CD4-positive, CD25-positive, alpha-beta regulatory T cell (primary cell): Measurements from ENCODE around the gene NAPSA. TPM values are rescaled to one million over a fixed set of nuclear protein-coding genes. Genes with fewer than 3 reads are reported as not detected.
A peak's percentile ranks its signal among the peaks of the same experiment; 100 is the strongest.

ENCODE experiments used
- ATAC-seq, 2 donors: fragments of 150-1000 bp; cut with Tn5 transposase; one replicate each; pipeline ENCODE4 v1.10.0; 2021; ENCODE audit warnings: low read depth in 2 of 2, moderate number of reproducible peaks in 2 of 2, moderate library complexity in 1 of 2
- DNase-seq, 3 donors: peaks; one replicate each; pipeline versions ENCODE4 v3.0.0 to v3.0.0-alpha.2; 2012 to 2022; ENCODE audit warnings: mixed read lengths in 1 of 3
- H3K27ac ChIP-seq: one replicate; pipeline ENCODE4 v1.7.0; 2013; ENCODE audit warnings: mild to moderate bottlenecking, low read length; ENCODE audit not compliant: insufficient read depth, poor library complexity, severe bottlenecking
- H3K27me3 ChIP-seq: one replicate; pipeline ENCODE4 v1.7.0; 2013; ENCODE audit warnings: low read length; ENCODE audit not compliant: control insufficient read depth, insufficient read depth
- H3K36me3 ChIP-seq: one replicate; pipeline ENCODE4 v1.7.0; 2013; ENCODE audit warnings: mild to moderate bottlenecking, low read length, moderate library complexity; ENCODE audit not compliant: control insufficient read depth, insufficient read depth
- H3K4me1 ChIP-seq: 2 replicates; pipeline ENCODE4 v1.7.0; 2013; ENCODE audit warnings: mild to moderate bottlenecking, low read length; ENCODE audit not compliant: insufficient read depth, control insufficient read depth, poor library complexity, severe bottlenecking
- H3K4me3 ChIP-seq: one replicate; pipeline ENCODE4 v1.7.0; 2013; ENCODE audit warnings: low read depth, mild to moderate bottlenecking, low read length, moderate library complexity
- H3K9me3 ChIP-seq, 2 experiments: 1 replicate in 1 of 2; 2 replicates in 1 of 2; pipeline ENCODE4 v1.7.0; 2013; ENCODE audit warnings: low read length in 2 of 2, mild to moderate bottlenecking in 1 of 2, moderate library complexity in 1 of 2; ENCODE audit not compliant: control insufficient read depth in 2 of 2
- H3K27ac Mint-ChIP-seq, 3 donors: one replicate each; pipeline ENCODE4 v1.8.0; 2020 to 2022; ENCODE audit warnings: mild to moderate bottlenecking in 3 of 3, mixed read lengths in 3 of 3, moderate library complexity in 2 of 3
- H3K27me3 Mint-ChIP-seq: one replicate; pipeline ENCODE4 v1.8.0; 2022; ENCODE audit warnings: mild to moderate bottlenecking, mixed read lengths
- H3K36me3 Mint-ChIP-seq: one replicate; pipeline ENCODE4 v1.8.0; 2020; ENCODE audit warnings: mixed read lengths
- H3K4me1 Mint-ChIP-seq, 4 donors: one replicate each; pipeline ENCODE4 v1.8.0; 2020 to 2022; ENCODE audit warnings: mixed read lengths in 4 of 4, mild to moderate bottlenecking in 1 of 4
- H3K4me3 Mint-ChIP-seq, 4 donors: one replicate each; pipeline ENCODE4 v1.8.0; 2020 to 2022; ENCODE audit warnings: mild to moderate bottlenecking in 4 of 4, mixed read lengths in 4 of 4, moderate library complexity in 3 of 4
- H3K9me3 Mint-ChIP-seq, 7 donors: one replicate each; pipeline ENCODE4 v1.8.0; 2020 to 2022; ENCODE audit warnings: mixed read lengths in 7 of 7, mild to moderate bottlenecking in 3 of 7, moderate library complexity in 2 of 7
- polyA plus RNA-seq, 4 donors: library from polyadenylated mRNA; unstranded; fragments of 300-500 nt; fragmentation: Illumina TruSeq; gene quantifications; one replicate each; pipeline ENCODE4 v1.2.3, GENCODE V29; 2021
- total RNA-seq: library from RNA; stranded (reverse); gene quantifications from one replicate; pipeline ENCODE4 v1.2.3, GENCODE V29; 2022

The NAPSA gene
- total and polyA plus RNA-seq, 5 donors from 2014 or later = 0.67 to 2.2 (median 1.2) TPM

DNA sequence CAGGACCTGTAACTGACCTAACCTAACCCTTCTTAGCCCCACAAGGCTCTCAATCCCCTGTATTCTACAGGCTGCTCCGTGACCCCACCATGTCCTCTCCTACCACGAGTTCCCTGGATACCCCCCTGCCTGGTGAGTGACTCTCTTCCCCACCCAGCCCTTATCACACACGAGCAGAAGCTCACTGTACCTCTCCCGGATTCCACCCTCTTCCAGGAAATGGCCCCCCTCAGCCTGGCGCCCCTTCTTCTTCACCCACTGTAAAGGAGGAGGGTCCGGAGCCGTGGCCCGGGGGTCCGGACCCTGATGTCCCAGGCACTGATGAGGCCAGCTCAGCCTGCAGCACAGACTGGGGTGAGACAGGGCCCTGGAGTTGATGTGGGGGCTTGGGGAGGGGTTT is 12.1 kb upstream of the NAPSA start:
- Histone ChIP-seq H3K9me3 (no peaks in the 10 kb centered on the region), H3K27ac (peak overlapping the region; percentile 100), H3K27me3 (no peaks in the 10 kb centered on the region), H3K4me3 (no peak overlapping the region), H3K4me1 (peaks cover 12% of the 10 kb centered on the region), H3K36me3 (peaks cover 39% of the 10 kb centered on the region)
- H3K9me3 Mint-ChIP-seq = peaks cover 0 to 2% (median 0%) of the 10 kb centered on the region in 7 donors
- peak overlapping the region in 1 of 3 donors; percentile 100 for H3K27ac Mint-ChIP-seq
- peaks cover 0 to 25% (median 11%) of the 10 kb centered on the region in 4 donors for H3K4me1 Mint-ChIP-seq
- H3K4me3 Mint-ChIP-seq = peak overlapping the region; percentile 15 to 96 (median 65)
- no peaks in the 10 kb centered on the region for H3K27me3 Mint-ChIP-seq
- H3K36me3 Mint-ChIP-seq = peaks cover 16% of the 10 kb centered on the region
- ATAC-seq (no peak), DNase-seq (no peak)

DNA sequence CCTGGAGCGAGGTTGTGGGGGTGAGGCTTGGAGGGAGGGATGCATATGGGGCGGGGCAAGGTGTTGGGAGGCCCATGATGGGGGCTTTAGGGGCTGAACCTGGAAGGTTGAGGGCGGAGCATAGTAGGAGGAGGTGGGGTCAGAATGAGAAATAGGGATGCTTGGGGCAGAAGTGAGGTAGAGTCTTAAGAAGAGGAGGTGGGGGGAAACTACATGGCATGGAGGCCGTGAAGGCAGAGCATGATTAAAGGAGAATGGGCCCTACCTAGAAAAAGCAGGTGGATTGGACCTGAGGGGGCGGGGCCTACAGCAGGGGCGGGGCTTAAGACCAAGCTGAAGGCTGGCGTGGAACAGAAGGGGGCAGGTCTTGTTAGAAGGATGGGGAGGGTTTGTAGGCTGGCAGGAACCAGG is 11.6 kb upstream of the NAPSA start:
- H3K27ac Mint-ChIP-seq = peak overlapping the region in 2 of 3 donors; percentile 99 to 100
- H3K36me3 ChIP-seq = peaks cover 39% of the 10 kb centered on the region
- peaks cover 0 to 2% (median 0%) of the 10 kb centered on the region in 7 donors for H3K9me3 Mint-ChIP-seq
- ATAC-seq (no peak), DNase-seq (peak; percentile 56 to 61 (median 58))
- peak overlapping the region; percentile 100 for H3K27ac ChIP-seq
- H3K9me3 ChIP-seq = no peaks in the 10 kb centered on the region
- peak overlapping the region; percentile 81 to 96 (median 87) for H3K4me3 Mint-ChIP-seq
- H3K27me3 Mint-ChIP-seq = no peaks in the 10 kb centered on the region
- peaks cover 0 to 25% (median 11%) of the 10 kb centered on the region in 4 donors for H3K4me1 Mint-ChIP-seq
- H3K4me1 ChIP-seq = peaks cover 12% of the 10 kb centered on the region
- no peak overlapping the region for H3K4me3 ChIP-seq
- H3K27me3 ChIP-seq = no peaks in the 10 kb centered on the region
- peaks cover 16% of the 10 kb centered on the region for H3K36me3 Mint-ChIP-seq

DNA sequence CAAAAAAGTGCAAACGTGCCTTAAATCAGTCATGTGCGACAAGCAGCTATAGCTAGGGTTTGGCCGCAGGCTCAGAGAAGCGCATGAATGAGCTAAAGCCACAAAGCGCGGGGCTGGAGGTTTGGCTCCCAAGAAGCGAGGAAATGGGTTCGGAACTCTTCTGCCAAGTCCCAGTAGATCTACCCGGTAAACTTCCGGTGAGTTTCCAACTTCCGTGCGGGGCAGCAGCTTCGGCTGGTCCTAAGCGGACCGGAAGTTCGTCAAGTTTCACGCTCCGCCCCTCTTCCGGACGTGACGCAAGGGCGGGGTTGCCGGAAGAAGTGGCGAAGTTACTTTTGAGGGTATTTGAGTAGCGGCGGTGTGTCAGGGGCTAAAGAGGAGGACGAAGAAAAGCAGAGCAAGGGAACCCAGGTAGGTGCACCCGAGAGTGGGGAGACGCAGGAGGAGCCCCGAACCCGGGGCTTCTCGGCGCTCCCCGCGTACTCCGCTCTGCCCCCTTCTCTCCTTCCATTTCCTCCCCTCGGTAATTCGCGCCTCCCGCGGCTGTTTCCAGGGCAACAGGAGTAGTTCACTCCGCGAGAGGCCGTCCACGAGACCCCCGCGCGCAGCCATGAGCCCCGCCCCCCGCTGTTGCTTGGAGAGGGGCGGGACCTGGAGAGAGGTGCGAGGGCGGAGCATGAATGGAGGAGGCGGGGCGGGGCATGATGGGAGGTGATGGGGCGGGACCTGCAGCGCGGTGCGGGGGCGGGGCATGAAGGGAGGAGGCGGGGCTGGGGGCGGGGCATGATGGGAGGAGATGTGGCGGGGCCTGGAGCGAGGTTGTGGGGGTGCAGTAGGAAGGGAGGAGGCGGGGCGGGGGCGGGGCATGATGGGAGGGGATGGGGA is 11.0 kb upstream of the NAPSA start, which contains the start of gene NR1H2:
Gene NR1H2, plus strand, starts transcription at position 292 of the 885 bp plus-strand sequence. CDS start 1,149 bp downstream, outside the sequence.
- Mint-ChIP-seq H3K27ac (peak within 1 kb of the TSS; percentile 97 to 100 (median 99)), H3K36me3 (peaks cover 15% of the 10 kb centered on the region), H3K27me3 (no peaks in the 10 kb centered on the region), H3K9me3 (peaks cover 0 to 2% (median 0%) of the 10 kb centered on the region in 7 donors), H3K4me3 (peak within 1 kb of the TSS; percentile 86 to 98 (median 96)), H3K4me1 (peaks cover 0 to 25% (median 11%) of the 10 kb centered on the region in 4 donors)
- ATAC-seq (peak; percentile 89 to 90), DNase-seq (peak; percentile 91 to 99 (median 96))
- Histone ChIP-seq H3K27ac (peak within 1 kb of the TSS; percentile 100), H3K4me3 (peak within 1 kb of the TSS; percentile 83), H3K4me1 (peaks cover 12% of the 10 kb centered on the region), H3K36me3 (peaks cover 34% of the 10 kb centered on the region), H3K27me3 (no peaks in the 10 kb centered on the region), H3K9me3 (no peaks in the 10 kb centered on the region)

DNA sequence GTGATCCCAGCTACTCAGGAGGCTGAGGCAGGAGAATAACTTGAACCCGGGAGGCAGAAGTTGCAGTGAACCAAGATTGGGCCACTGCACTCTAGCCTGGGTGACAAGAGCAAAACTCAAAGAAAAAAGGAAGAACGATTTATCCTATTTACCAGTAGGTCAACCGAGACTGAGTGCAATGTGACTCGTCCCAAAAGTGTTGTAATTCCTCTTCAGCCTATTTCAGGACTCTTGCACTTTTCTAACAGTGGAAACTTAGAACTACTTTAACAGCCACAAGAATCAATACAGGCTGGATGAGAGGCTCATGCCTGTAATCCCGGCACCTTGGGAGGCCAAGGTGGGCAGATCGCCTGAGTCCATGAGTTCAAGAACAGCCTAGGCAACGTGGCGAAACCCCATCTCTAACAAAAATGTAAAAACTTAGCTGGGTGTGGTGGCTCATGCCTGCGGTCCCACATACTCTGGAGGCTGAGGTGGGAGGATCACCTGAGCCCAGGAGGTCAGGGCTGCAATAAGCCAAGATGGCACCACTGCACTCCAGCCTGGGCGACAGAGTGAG is 6.6 kb upstream of the NAPSA start:
- no peaks in the 10 kb centered on the region for H3K27me3 Mint-ChIP-seq
- no peaks in the 10 kb centered on the region for H3K36me3 Mint-ChIP-seq
- H3K27ac Mint-ChIP-seq = no peak overlapping the region

DNA sequence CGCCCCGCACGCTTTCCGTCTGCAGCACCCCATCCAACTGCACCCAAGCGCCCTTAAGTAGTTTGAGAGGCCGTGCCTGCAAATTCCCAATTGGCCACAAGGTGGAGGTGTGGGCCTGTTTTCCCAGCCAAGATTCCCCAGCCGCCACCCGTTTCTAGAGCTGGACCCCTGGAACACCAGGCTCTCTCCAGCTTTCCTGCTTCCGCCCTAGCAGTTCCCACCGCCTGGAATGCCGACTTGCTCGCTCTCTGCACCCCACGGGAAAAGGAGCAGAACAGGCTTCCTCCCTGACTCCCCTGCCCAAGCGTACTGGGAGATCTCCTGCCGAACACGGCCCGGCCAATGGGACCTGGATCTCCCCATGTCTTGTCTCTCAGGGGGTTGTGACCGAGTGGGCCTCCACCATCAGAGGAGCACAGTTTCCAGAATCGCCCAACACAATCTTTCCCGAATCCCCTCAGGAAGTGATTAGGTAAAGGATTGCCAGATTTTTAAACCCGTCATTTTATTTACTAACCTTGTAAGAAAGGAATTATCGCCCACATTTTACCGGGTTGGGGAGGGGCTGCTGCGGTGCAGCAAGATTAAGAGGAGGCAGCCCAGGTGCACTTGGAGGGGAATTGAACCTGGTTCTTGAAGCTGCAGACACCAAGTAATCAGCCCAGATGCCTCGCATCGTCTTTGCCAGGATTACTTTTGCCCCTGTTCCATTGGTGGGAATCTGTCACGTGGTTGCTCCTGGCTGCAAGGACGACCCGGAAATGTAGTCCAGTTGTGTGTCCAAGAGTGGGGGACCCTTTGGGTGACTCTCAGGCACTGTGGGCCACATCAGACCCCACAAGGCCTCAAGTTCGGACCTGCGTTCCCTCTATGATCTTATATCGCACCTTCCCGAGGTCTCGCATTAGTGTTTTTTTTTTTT is 3.5 kb upstream of the NAPSA start:
- Mint-ChIP-seq H3K4me1 (peaks cover 0 to 34% (median 21%) of the 10 kb centered on the region in 4 donors), H3K27ac (peak overlapping the region; percentile 84 to 90 (median 89)), H3K27me3 (no peaks in the 10 kb centered on the region), H3K36me3 (no peaks in the 10 kb centered on the region), H3K4me3 (peak overlapping the region; percentile 84 to 91 (median 91)), H3K9me3 (no peaks in the 10 kb centered on the region)
- Histone ChIP-seq H3K4me1 (peaks cover 24% of the 10 kb centered on the region), H3K27me3 (no peaks in the 10 kb centered on the region), H3K9me3 (no peaks in the 10 kb centered on the region), H3K27ac (peak overlapping the region; percentile 21), H3K4me3 (peak overlapping the region; percentile 65), H3K36me3 (no peaks in the 10 kb centered on the region)
- peak; percentile 60 to 83 (median 74) for DNase-seq
- ATAC-seq = peak; percentile 61 to 64

More for the DNA sequence above, 6.6 kb upstream of the NAPSA start:
- Mint-ChIP-seq H3K9me3 (peaks cover 0 to 2% (median 0%) of the 10 kb centered on the region in 7 donors), H3K4me3 (peak overlapping the region in 1 of 4 donors; percentile 87), H3K4me1 (peaks cover 0 to 20% (median 13%) of the 10 kb centered on the region in 4 donors)
- H3K9me3 ChIP-seq = no peaks in the 10 kb centered on the region
- H3K27me3 ChIP-seq = no peaks in the 10 kb centered on the region
- ATAC-seq (no peak), DNase-seq (no peak)
- no peak overlapping the region for H3K27ac ChIP-seq
- H3K4me1 ChIP-seq = peaks cover 17% of the 10 kb centered on the region
- H3K36me3 ChIP-seq = no peaks in the 10 kb centered on the region
- H3K4me3 ChIP-seq = no peak overlapping the region

DNA sequence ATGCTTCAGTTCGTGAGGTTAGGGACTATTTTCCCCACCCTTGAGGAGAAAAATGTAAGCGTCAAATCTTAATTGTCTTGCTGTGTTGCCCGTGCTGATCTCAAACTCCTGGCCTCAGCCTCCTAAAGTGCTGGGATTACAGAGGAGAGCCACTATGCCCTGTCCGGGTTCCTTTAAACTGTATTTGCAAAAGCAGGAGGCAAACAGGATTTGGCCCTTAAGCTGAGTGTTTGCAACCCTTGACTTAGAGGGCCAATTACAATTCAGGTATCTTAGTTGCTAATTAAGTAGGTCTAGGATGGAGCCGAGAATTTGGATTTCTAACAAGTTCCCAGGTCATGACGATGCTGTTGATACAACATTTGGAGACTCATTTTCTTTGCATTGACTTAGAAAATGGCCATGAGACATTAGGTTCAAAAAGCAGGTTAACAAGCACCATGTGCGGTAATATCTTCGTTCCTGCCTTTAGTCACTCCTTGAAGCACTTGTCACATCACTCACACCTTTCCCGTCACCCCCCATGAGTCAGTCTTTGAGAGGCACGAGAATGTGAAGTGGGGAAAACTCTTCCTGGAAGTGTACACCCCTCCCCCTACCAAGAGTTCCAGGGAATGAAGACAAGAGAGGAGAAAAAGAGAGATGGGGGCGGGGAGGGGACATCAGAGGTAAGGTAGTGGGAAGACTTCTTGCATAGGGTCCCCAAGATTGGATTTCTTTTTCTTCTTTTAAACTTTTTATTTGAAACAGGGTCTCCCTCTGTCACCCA is 2.6 kb downstream of the NAPSA start:
- Histone ChIP-seq H3K27me3 (no peaks in the 10 kb centered on the region), H3K4me3 (no peak overlapping the region), H3K36me3 (no peaks in the 10 kb centered on the region), H3K4me1 (peaks cover 21% of the 10 kb centered on the region), H3K27ac (no peak overlapping the region), H3K9me3 (no peaks in the 10 kb centered on the region)
- Mint-ChIP-seq H3K27me3 (peaks cover 1% of the 10 kb centered on the region), H3K4me1 (peaks cover 12 to 68% (median 23%) of the 10 kb centered on the region in 4 donors), H3K36me3 (no peaks in the 10 kb centered on the region), H3K9me3 (no peaks in the 10 kb centered on the region), H3K27ac (peak overlapping the region in 2 of 3 donors; percentile 48 to 95), H3K4me3 (peak overlapping the region in 2 of 4 donors; percentile 15 to 58)
- ATAC-seq (no peak), DNase-seq (peak in 1 of 3 donors; percentile 21)
